VCaP (cell line): ENCODE data around the gene KLC1.

Experiments
- H3K27ac ChIP-seq: fragments of 450-650 bp; 2 replicates; pipeline ENCODE4 v1.5.1; 2017
- TF ChIP-seq, protein P1 (sequence below): fragments of 450-650 bp; conservative IDR thresholded peaks from 2 replicates; pipeline ENCODE4 v1.5.1; 2017; ENCODE audit warnings: mild to moderate bottlenecking, moderate library complexity

Gene KLC1

DNA sequence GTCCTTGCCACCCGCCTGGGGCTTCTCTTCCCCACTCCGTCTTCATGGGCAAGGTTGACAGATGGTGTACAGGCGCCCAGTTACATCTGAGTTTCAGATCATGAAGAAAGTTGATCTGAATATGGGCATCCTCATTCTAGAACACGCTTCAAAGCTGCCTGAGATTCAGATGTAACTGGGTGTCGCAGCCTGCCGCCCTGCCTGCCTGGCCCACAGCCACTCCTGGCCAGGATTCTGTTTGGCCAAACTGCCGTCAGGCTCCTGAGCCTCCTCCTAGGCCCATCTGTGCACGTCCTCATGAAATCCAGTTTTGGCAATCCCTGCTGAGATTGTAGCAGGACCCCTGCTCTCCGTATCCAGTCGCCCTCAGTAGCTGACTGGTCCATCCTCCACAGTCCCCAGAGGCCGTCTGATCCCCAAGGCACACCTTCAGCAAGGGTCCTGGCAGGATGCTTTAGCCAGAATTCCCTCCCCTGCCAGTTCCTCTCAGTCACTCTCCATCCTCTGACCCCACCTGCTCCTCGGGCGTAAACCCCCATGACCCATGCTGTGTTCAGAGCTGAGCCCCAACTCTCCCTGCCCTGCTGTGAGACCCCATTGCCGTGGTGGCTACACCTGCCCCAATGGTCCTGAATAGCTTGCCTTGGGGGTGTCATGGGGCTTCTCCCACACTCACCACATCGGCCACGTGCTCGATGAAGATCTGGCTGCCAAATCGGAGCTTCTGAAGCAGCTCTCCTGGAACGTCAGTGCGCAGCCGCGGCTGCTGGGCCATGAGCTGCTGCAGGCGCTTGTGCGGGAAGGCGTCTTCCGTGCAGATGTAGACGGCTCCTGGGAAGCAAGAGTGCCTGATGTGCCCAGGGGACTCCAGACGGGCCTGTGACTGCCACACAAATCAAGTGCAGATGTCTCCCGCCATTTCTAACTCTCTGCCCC lies 73.8 kb downstream of the KLC1 start:
- H3K27ac ChIP-seq: no peak overlapping the region
- TF ChIP-seq, protein P1, sequence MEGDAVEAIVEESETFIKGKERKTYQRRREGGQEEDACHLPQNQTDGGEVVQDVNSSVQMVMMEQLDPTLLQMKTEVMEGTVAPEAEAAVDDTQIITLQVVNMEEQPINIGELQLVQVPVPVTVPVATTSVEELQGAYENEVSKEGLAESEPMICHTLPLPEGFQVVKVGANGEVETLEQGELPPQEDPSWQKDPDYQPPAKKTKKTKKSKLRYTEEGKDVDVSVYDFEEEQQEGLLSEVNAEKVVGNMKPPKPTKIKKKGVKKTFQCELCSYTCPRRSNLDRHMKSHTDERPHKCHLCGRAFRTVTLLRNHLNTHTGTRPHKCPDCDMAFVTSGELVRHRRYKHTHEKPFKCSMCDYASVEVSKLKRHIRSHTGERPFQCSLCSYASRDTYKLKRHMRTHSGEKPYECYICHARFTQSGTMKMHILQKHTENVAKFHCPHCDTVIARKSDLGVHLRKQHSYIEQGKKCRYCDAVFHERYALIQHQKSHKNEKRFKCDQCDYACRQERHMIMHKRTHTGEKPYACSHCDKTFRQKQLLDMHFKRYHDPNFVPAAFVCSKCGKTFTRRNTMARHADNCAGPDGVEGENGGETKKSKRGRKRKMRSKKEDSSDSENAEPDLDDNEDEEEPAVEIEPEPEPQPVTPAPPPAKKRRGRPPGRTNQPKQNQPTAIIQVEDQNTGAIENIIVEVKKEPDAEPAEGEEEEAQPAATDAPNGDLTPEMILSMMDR: no peak

DNA sequence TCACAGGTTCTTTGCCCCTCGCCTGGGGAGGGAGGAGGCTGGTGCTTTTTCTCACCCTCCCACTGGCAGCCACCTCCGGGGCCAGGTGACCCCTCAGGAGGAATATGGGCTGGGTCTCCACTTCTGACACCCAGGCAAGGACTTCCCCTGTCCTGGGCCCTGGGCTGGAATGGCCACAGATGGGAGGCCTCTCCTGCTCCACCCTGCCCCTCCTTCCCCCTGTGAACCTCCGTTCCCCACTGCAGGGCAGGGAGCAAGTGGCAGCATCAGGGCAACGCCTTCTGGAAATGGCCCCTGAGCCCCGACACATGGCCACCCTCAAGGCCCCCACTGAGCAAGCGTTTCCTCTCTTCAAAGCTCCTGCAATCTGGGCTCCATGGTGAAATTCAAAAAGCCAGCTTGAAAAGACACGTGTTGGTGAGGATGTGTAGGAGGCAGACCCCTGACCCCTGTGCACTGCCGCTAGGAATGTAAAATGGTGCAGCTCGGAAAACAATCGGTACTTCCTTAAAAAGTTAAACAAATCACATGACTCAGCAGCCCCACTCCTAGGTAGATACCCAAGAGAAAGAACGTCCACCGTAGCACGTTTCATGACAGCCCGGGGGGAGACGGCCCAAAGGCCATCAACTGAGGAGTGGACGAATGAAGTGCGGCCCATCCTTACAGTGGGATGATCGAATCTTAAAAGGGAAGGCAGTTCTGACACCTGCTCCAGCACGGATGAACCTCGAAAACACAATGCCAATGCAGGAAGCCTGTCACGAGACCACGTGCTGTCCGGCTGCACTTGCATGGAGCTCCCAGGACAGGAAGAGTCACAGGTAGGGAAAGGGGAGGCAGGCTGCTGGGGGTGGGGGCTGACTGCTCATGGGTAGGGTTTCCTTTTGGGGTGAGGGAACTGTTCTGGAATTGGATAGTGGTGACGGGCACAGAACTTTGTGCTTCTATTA lies 74.7 kb downstream of the KLC1 start:
- no peak overlapping the region for H3K27ac ChIP-seq
- TF ChIP-seq, protein P1: no peak

DNA sequence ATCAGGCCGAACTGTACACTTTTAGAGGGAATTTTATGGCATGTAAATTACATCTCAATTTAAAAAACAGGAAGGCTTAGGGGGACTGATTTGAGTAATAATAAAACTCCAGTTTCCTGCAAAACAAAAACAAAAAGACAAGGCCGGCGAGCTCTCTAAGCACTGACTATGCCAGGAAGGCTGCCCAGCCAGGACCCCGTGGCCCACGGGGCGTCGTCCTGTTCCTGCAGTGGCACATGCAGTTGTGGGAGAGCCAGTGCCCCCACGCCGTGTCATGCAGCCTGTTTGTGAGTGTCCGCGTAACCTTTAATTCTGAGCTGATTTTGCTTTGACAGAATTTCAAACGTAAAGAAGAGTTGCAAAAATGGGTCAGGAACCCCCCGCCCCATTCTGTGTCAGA lies 75.7 kb downstream of the KLC1 start:
- TF ChIP-seq, protein P1: no peak
- no peak overlapping the region for H3K27ac ChIP-seq

DNA sequence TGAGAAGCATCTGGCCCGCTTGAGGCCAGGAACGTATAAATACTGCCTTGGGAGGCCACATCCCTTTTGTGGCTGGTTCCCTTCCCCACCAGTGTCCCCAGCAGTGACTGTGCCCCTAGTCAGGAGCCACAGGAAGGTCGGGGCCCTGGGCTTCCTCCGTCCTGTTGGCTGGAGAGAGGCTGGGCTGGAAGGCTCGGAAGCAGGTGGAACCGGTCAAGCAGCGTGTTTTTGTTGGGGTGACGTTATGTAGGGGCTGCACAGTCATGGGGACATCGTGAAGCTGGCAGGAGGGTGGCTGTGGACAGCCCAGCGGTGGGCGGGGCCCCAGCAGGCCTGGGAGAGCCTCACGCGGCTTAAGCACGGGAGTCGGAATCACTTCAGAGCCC lies 76.1 kb downstream of the KLC1 start:
- TF ChIP-seq, protein P1: no peak

DNA sequence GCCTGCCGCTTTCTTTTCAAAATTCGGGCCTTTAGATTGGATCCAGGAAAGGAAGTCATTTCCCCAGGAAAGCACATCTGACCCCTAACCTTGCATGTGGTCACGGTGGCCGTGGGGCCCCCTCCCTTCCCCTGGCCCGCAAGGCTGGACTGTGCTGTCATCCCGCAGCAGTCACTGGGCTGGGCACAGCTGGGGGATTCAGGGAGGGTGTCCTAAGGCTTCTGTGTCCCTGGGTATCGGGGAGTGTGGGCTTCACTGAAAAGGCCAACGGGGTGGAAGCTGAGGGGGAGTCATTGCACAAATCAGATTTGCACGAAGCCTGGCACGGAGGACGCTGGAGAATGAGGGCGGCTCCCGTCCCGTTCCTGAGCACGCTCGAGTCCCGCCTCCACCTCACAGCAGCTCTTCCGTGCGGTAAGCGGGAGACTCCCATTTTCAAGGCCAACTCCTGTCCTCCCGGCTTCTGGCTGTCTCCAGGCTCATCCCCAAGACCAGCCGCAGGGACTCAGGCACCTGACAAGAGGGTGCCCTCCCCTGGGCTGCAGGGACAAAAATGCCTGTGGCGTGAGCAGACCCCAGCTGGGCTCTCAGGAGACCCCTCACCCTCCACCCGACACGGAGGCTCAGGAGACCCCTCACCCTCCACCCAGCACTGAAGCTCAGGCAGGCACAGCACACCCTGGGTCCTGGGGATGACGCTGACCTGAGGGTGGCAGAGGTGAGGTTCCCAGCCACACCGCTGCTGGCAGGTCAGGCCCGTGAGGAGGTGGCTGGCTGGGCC lies 76.7 kb downstream of the KLC1 start:
- H3K27ac ChIP-seq: no peak overlapping the region
- TF ChIP-seq, protein P1: no peak

More for the DNA sequence above, 76.1 kb downstream of the KLC1 start:
- H3K27ac ChIP-seq: no peak overlapping the region

DNA sequence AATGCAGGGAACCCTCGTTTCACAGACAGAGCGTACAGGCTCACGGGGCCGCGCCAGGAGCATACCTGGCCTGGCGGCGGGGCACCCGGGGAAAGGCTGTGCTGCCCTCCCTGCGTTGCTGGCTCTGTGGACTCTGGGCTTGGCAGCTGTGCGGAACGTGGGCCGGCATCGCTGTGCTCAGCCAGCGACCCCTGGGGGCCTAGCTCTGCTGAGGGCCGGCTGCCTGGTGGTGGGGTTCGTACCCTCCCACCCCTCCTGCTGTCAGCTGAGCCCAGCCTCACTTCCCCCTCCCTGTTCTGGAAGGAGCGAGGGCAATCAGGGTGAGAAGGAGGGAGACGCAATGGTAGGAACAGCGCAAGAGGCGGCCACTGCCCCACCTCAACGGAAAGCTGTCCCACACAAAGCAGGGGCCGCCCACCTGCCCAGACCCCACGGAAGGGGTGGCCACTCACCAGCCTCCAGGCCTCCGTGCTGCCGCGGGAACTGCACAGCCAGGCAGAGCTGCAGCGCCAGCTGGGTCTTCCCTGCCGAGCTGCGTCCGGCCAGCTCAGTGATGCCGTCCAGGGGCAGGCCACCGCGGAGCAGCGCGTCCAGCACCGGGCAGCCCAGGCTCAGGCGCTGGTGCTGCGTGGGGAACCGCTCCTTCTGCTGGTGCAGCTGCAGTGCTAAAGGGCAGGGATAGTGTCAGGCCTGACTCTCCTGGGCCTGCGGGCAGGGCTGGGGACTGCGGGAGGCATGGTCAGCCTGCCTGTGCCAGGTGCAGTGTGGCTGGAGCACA lies 77.7 kb downstream of the KLC1 start:
- H3K27ac ChIP-seq: no peak overlapping the region

More for the DNA sequence above, 77.7 kb downstream of the KLC1 start:
- TF ChIP-seq, protein P1: no peak
